BE2C (cell line): ENCODE data around the gene PCDHB5.
A peak's percentile ranks its signal among the peaks of the same experiment; 100 is the strongest.
"Not testable (repeated sequence)": the region's sequence is repeated elsewhere in the genome, so short reads cannot be mapped to it uniquely, and the experiment has no call there.

Experiments
- DNase-seq: peaks from one replicate; pipeline ENCODE4 v3.0.0-alpha.2; 2020
- H3K27me3 ChIP-seq: fragments of 250-450 bp; sonication (Bioruptor Pico); 2 replicates; pipeline ENCODE4 v1.5.1; 2020; ENCODE audit warnings: mild to moderate bottlenecking
- H3K36me3 ChIP-seq: fragments of 250-450 bp; sonication (Bioruptor Pico); 2 replicates; pipeline ENCODE4 v1.5.1; 2020; ENCODE audit warnings: mild to moderate bottlenecking
- H3K4me1 ChIP-seq: fragments of 250-450 bp; sonication (Bioruptor Pico); 2 replicates; pipeline ENCODE4 v1.5.1; 2020
- H3K4me3 ChIP-seq: 2 replicates; pipeline ENCODE4 v1.5.1; 2011; ENCODE audit warnings: low read depth, low read length
- H3K9me3 ChIP-seq: fragments of 250-450 bp; sonication (Bioruptor Pico); 2 replicates; pipeline ENCODE4 v1.5.1; 2020
- CTCF ChIP-seq: IDR thresholded peaks from 2 replicates; pipeline ENCODE4 v1.5.1; 2012; ENCODE audit warnings: mild to moderate bottlenecking, low read depth, low read length

The PCDHB5 gene

GRCh38 chr5:141105350-141105749, 29.7 kb upstream of the PCDHB5 start:
- H3K27me3 ChIP-seq: no peaks in the 10 kb centered on the region
- H3K36me3 ChIP-seq: no peaks in the 10 kb centered on the region
- H3K4me1 ChIP-seq: no peaks in the 10 kb centered on the region
- DNase-seq: no peak
- TF ChIP-seq CTCF: no peak
- H3K9me3 ChIP-seq: no peaks in the 10 kb centered on the region
- no peak overlapping the region for H3K4me3 ChIP-seq

GRCh38 chr5:141119250-141119649, 15.8 kb upstream of the PCDHB5 start:
- no peak for TF ChIP-seq CTCF
- Histone ChIP-seq H3K4me1 (no peaks in the 10 kb centered on the region), H3K9me3 (no peaks in the 10 kb centered on the region), H3K4me3 (no peak overlapping the region), H3K27me3 (no peaks in the 10 kb centered on the region; the same call in 1 of the 2 replicates), H3K36me3 (no peaks in the 10 kb centered on the region)
- DNase-seq: no peak

- Histone ChIP-seq H3K36me3 (no peaks in the 10 kb centered on the region), H3K27me3 (no peaks in the 10 kb centered on the region), H3K4me3 (peak within 1 kb of the TSS; percentile 62), H3K4me1 (no peaks in the 10 kb centered on the region), H3K9me3 (no peaks in the 10 kb centered on the region)
- peak; percentile 74 for DNase-seq
- TF ChIP-seq CTCF: peak; percentile 81
Observed at GRCh38 chr5:141121563-141121962, 13.4 kb upstream of the PCDHB5 start, which contains the start of gene PCDHB4. Gene PCDHB4, plus strand, starts transcription at chr5:141121818. Its CDS starts 181 bp downstream, at chr5:141121999.

GRCh38 chr5:141121985-141122384, 13.0 kb upstream of the PCDHB5 start:
- no peaks in the 10 kb centered on the region for H3K9me3 ChIP-seq
- H3K27me3 ChIP-seq: no peaks in the 10 kb centered on the region
- TF ChIP-seq CTCF: no peak
- DNase-seq: peak; percentile 31
- H3K36me3 ChIP-seq: no peaks in the 10 kb centered on the region
- H3K4me1 ChIP-seq: no peaks in the 10 kb centered on the region
- H3K4me3 ChIP-seq: peak overlapping the region; percentile 62

GRCh38 chr5:141123396-141124135, 11.4 kb upstream of the PCDHB5 start:
- not testable (repeated sequence) for H3K4me3 ChIP-seq, H3K36me3 ChIP-seq, H3K27me3 ChIP-seq, H3K4me1 ChIP-seq, DNase-seq, H3K9me3 ChIP-seq

- Histone ChIP-seq H3K4me1 (no peaks in the 10 kb centered on the region), H3K27me3 (no peaks in the 10 kb centered on the region), H3K36me3 (no peaks in the 10 kb centered on the region), H3K9me3 (no peaks in the 10 kb centered on the region), H3K4me3 (no peak overlapping the region)
- DNase-seq: no peak
- TF ChIP-seq CTCF: no peak
Observed at GRCh38 chr5:141127305-141127704, 7.7 kb upstream of the PCDHB5 start.
